ENCODE results near the gene ZBBX. TPM values are rescaled to one million over a fixed set of nuclear protein-coding genes. Genes with fewer than 3 reads are reported as not detected.

The ZBBX gene
- total RNA-seq, 1 donor, result not detected

GRCh38 chr3:167350245-167350862, 29.7 kb downstream of the ZBBX start:
- no peak overlapping the region for H3K4me3 ChIP-seq (ENCODE audit: low read length)
- H3K4me1 ChIP-seq (ENCODE audit: insufficient read depth, low read length), result no peaks in the 10 kb centered on the region
- no peaks in the 10 kb centered on the region for H3K27me3 ChIP-seq (ENCODE audit: insufficient read depth, low read length)
- H3K9me3 ChIP-seq (ENCODE audit: low read depth, low read length), result no peaks in the 10 kb centered on the region

- Histone ChIP-seq H3K27me3 (ENCODE audit: insufficient read depth, low read length) (no peaks in the 10 kb centered on the region), H3K4me1 (ENCODE audit: insufficient read depth, low read length) (no peaks in the 10 kb centered on the region), H3K9me3 (ENCODE audit: low read depth, low read length) (no peaks in the 10 kb centered on the region), H3K4me3 (ENCODE audit: low read length) (no peak overlapping the region)
Observed at GRCh38 chr3:167346171-167346570, 33.9 kb downstream of the ZBBX start.

GRCh38 chr3:167330993-167331785, 48.9 kb downstream of the ZBBX start:
- H3K27me3 ChIP-seq (ENCODE audit: insufficient read depth, low read length), result no peaks in the 10 kb centered on the region
- no peaks in the 10 kb centered on the region for H3K9me3 ChIP-seq (ENCODE audit: low read depth, low read length)
- no peak overlapping the region for H3K4me3 ChIP-seq (ENCODE audit: low read length)
- no peaks in the 10 kb centered on the region for H3K4me1 ChIP-seq (ENCODE audit: insufficient read depth, low read length)

GRCh38 chr3:167323572-167323971, 56.5 kb downstream of the ZBBX start:
- Histone ChIP-seq H3K4me1 (ENCODE audit: insufficient read depth, low read length) (no peaks in the 10 kb centered on the region), H3K27me3 (ENCODE audit: insufficient read depth, low read length) (no peaks in the 10 kb centered on the region), H3K9me3 (ENCODE audit: low read depth, low read length) (no peaks in the 10 kb centered on the region), H3K4me3 (ENCODE audit: low read length) (no peak overlapping the region)

- no peaks in the 10 kb centered on the region for H3K9me3 ChIP-seq (ENCODE audit: low read depth, low read length)
- no peaks in the 10 kb centered on the region for H3K27me3 ChIP-seq (ENCODE audit: insufficient read depth, low read length)
- H3K4me1 ChIP-seq (ENCODE audit: insufficient read depth, low read length), result no peaks in the 10 kb centered on the region
- no peak overlapping the region for H3K4me3 ChIP-seq (ENCODE audit: low read length)
Observed at GRCh38 chr3:167318996-167319615, 61.0 kb downstream of the ZBBX start.

GRCh38 chr3:167318306-167318705, 61.8 kb downstream of the ZBBX start:
- Histone ChIP-seq H3K4me3 (ENCODE audit: low read length) (no peak overlapping the region), H3K4me1 (ENCODE audit: insufficient read depth, low read length) (no peaks in the 10 kb centered on the region), H3K27me3 (ENCODE audit: insufficient read depth, low read length) (no peaks in the 10 kb centered on the region), H3K9me3 (ENCODE audit: low read depth, low read length) (no peaks in the 10 kb centered on the region)

- Histone ChIP-seq H3K27me3 (ENCODE audit: insufficient read depth, low read length) (no peaks in the 10 kb centered on the region), H3K9me3 (ENCODE audit: low read depth, low read length) (no peaks in the 10 kb centered on the region), H3K4me3 (ENCODE audit: low read length) (no peak overlapping the region), H3K4me1 (ENCODE audit: insufficient read depth, low read length) (no peaks in the 10 kb centered on the region)
Observed at GRCh38 chr3:167306319-167306718, 73.8 kb downstream of the ZBBX start.

- H3K4me1 ChIP-seq (ENCODE audit: insufficient read depth, low read length), result no peaks in the 10 kb centered on the region
- no peaks in the 10 kb centered on the region for H3K9me3 ChIP-seq (ENCODE audit: low read depth, low read length)
- no peak overlapping the region for H3K4me3 ChIP-seq (ENCODE audit: low read length)
- no peaks in the 10 kb centered on the region for H3K27me3 ChIP-seq (ENCODE audit: insufficient read depth, low read length)
Observed at GRCh38 chr3:167305340-167305890, 74.7 kb downstream of the ZBBX start.

- Histone ChIP-seq H3K4me1 (ENCODE audit: insufficient read depth, low read length) (no peaks in the 10 kb centered on the region), H3K4me3 (ENCODE audit: low read length) (no peak overlapping the region), H3K9me3 (ENCODE audit: low read depth, low read length) (no peaks in the 10 kb centered on the region), H3K27me3 (ENCODE audit: insufficient read depth, low read length) (no peaks in the 10 kb centered on the region)
Observed at GRCh38 chr3:167304077-167304476, 76.0 kb downstream of the ZBBX start.

- Histone ChIP-seq H3K27me3 (ENCODE audit: insufficient read depth, low read length) (no peaks in the 10 kb centered on the region), H3K4me1 (ENCODE audit: insufficient read depth, low read length) (no peaks in the 10 kb centered on the region), H3K4me3 (ENCODE audit: low read length) (no peak overlapping the region)
Observed at GRCh38 chr3:167302678-167303077, 77.4 kb downstream of the ZBBX start.

GRCh38 chr3:167300207-167300606, 79.9 kb downstream of the ZBBX start:
- H3K27me3 ChIP-seq (ENCODE audit: insufficient read depth, low read length), result no peaks in the 10 kb centered on the region

More at GRCh38 chr3:167302678-167303077, 77.4 kb downstream of the ZBBX start:
- H3K9me3 ChIP-seq (ENCODE audit: low read depth, low read length), result no peaks in the 10 kb centered on the region

GRCh38 chr3:167289435-167289834, 90.7 kb downstream of the ZBBX start:
- Histone ChIP-seq H3K27me3 (ENCODE audit: insufficient read depth, low read length) (no peaks in the 10 kb centered on the region), H3K4me1 (ENCODE audit: insufficient read depth, low read length) (no peaks in the 10 kb centered on the region), H3K9me3 (ENCODE audit: low read depth, low read length) (no peaks in the 10 kb centered on the region), H3K4me3 (ENCODE audit: low read length) (no peak overlapping the region)

More at GRCh38 chr3:167300207-167300606, 79.9 kb downstream of the ZBBX start:
- H3K4me1 ChIP-seq (ENCODE audit: insufficient read depth, low read length), result no peaks in the 10 kb centered on the region
- no peaks in the 10 kb centered on the region for H3K9me3 ChIP-seq (ENCODE audit: low read depth, low read length)
- no peak overlapping the region for H3K4me3 ChIP-seq (ENCODE audit: low read length)

GRCh38 chr3:167288737-167289136, 91.4 kb downstream of the ZBBX start:
- no peaks in the 10 kb centered on the region for H3K9me3 ChIP-seq (ENCODE audit: low read depth, low read length)
- H3K4me1 ChIP-seq (ENCODE audit: insufficient read depth, low read length), result no peaks in the 10 kb centered on the region
- H3K4me3 ChIP-seq (ENCODE audit: low read length), result no peak overlapping the region
- H3K27me3 ChIP-seq (ENCODE audit: insufficient read depth, low read length), result no peaks in the 10 kb centered on the region

- H3K4me3 ChIP-seq (ENCODE audit: low read length), result no peak overlapping the region
- no peaks in the 10 kb centered on the region for H3K27me3 ChIP-seq (ENCODE audit: insufficient read depth, low read length)
- H3K4me1 ChIP-seq (ENCODE audit: insufficient read depth, low read length), result no peaks in the 10 kb centered on the region
- H3K9me3 ChIP-seq (ENCODE audit: low read depth, low read length), result no peaks in the 10 kb centered on the region
Observed at GRCh38 chr3:167287308-167287707, 92.8 kb downstream of the ZBBX start.

GRCh38 chr3:167274141-167274874, 105.8 kb downstream of the ZBBX start:
- Histone ChIP-seq H3K27me3 (ENCODE audit: insufficient read depth, low read length) (no peaks in the 10 kb centered on the region), H3K4me3 (ENCODE audit: low read length) (no peak overlapping the region), H3K9me3 (ENCODE audit: low read depth, low read length) (no peaks in the 10 kb centered on the region), H3K4me1 (ENCODE audit: insufficient read depth, low read length) (no peaks in the 10 kb centered on the region)

All from mononuclear cell (primary cell).